Activated T-cell treated with anti-CD3 and anti-CD28 coated beads, Interleukin-2, amount 50 U/mL, for 24 hours (primary cell): ENCODE measurements around the gene SKAP1.
"Not testable (repeated sequence)": the region's sequence is repeated elsewhere in the genome, so short reads cannot be mapped to it uniquely, and the experiment has no call there.

Experiments used
- DNase-seq: peaks from one replicate; pipeline ENCODE4 v3.0.0-alpha.2; 2020
- H3K27ac Mint-ChIP-seq: 2 replicates; pipeline ENCODE4 v1.8.0; 2020; ENCODE audit warnings: mild to moderate bottlenecking, mixed read lengths
- H3K27me3 Mint-ChIP-seq: 2 replicates; pipeline ENCODE4 v1.8.0; 2020; ENCODE audit warnings: mixed read lengths
- H3K36me3 Mint-ChIP-seq: 2 replicates; pipeline ENCODE4 v1.8.0; 2020; ENCODE audit warnings: low read depth, mixed read lengths
- H3K4me1 Mint-ChIP-seq: 2 replicates; pipeline ENCODE4 v1.8.0; 2020; ENCODE audit warnings: low read depth, mixed read lengths
- H3K4me3 Mint-ChIP-seq: 2 replicates; pipeline ENCODE4 v1.8.0; 2020; ENCODE audit warnings: mild to moderate bottlenecking, moderate library complexity, mixed read lengths
- H3K9me3 Mint-ChIP-seq: 2 replicates; pipeline ENCODE4 v1.8.0; 2020; ENCODE audit warnings: mixed read lengths

SKAP1 gene

DNA sequence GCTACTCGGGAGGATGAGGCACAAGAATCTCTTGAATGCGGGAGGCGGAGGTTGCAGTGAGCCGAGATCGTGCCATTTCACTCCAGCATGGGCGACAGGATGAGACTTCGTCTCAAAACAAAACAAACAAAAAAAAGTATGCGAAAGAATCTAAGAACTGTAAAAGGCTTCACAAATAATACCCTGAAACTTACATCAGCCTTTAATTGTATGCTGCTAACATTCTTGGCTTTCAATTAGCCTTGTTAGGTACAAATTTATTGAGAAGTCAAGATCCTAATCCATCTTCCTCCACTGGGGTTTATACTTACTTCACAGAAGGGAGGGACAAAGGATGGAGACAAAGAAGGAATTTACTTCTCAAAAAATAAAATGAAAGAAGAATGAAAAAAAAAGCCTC is 239.1 kb downstream of the SKAP1 start:
- no peaks in the 10 kb centered on the region for H3K27me3 Mint-ChIP-seq
- no peak overlapping the region for H3K27ac Mint-ChIP-seq
- H3K4me3 Mint-ChIP-seq = no peak overlapping the region
- DNase-seq = no peak
- H3K4me1 Mint-ChIP-seq = peaks cover 32% of the 10 kb centered on the region
- no peaks in the 10 kb centered on the region for H3K9me3 Mint-ChIP-seq
- peaks cover 65% of the 10 kb centered on the region for H3K36me3 Mint-ChIP-seq

DNA sequence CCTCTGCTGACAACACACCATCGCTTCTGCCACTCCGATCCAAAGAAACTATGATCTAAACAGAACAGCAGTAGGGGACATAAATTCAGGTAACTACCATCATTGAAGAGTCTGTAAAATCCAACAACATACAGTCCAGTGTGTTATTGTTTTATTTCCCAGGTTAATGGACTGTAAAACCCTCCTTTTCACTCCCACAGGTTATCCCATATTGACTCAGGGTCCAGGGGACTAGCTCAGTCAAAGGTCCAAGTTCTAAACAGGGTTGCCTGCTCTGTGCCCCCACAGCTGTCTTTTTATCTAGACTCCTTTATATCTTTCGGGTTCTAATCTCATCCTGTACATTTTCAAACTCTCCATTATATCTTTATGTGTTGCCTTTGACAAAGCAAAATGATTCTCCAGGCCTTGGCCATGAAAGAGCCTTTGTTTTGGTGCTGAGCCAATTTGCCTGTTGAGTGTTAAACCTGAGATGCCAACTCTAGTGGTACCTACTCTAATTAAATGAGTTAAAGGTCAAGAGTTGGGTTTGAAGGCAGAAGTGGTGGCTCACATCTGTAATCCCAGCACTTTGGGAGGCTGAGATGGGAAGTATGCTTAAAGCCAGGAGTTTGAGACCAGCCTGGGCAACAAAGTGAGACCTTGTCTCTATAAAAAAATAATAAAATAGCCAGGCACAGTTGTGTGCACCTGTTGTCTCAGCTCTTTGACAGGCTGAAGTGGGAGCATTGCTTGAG is 242.0 kb downstream of the SKAP1 start:
- peaks cover 73% of the 10 kb centered on the region for H3K36me3 Mint-ChIP-seq

DNA sequence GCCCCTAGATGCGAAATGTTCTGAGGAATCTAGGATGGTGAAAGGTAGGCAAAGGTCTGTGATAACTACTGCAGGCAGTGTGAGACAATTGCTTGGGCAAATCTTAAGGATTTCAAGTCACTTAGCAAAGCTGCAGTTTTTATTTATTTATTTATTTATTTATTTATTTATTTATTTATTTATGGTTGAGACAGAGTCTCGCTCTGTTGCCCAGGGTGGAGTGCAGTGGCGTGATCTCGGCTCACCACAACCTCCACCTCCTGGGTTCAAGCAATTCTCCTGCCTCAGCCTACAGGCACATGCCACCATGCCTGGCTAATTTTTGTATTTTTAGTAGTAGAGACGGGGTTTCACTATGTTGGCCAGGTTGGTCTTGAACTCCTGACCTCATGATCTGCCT is 243.7 kb downstream of the SKAP1 start:
- H3K4me3 Mint-ChIP-seq, H3K4me1 Mint-ChIP-seq, DNase-seq, H3K27me3 Mint-ChIP-seq, H3K9me3 Mint-ChIP-seq, H3K27ac Mint-ChIP-seq: not testable (repeated sequence)
- peaks cover 72% of the 10 kb centered on the region for H3K36me3 Mint-ChIP-seq

More for the DNA sequence above, 242.0 kb downstream of the SKAP1 start:
- Mint-ChIP-seq H3K4me1 (peaks cover 7% of the 10 kb centered on the region), H3K9me3 (no peaks in the 10 kb centered on the region), H3K27ac (peak overlapping the region; percentile 4), H3K4me3 (no peak overlapping the region), H3K27me3 (no peaks in the 10 kb centered on the region)
- no peak for DNase-seq

- peaks cover 79% of the 10 kb centered on the region for H3K36me3 Mint-ChIP-seq
- H3K4me3 Mint-ChIP-seq = no peak overlapping the region
- no peaks in the 10 kb centered on the region for H3K27me3 Mint-ChIP-seq
- no peaks in the 10 kb centered on the region for H3K9me3 Mint-ChIP-seq
- no peak overlapping the region for H3K27ac Mint-ChIP-seq
- H3K4me1 Mint-ChIP-seq = peaks cover 5% of the 10 kb centered on the region
- no peak for DNase-seq
Measured at GRCh38 chr17:48184721-48185120, 245.3 kb downstream of the SKAP1 start.

GRCh38 chr17:48181653-48182052 is 248.4 kb downstream of the SKAP1 start:
- no peak overlapping the region for H3K27ac Mint-ChIP-seq

GRCh38 chr17:48180842-48181629 is 249.0 kb downstream of the SKAP1 start:
- H3K27me3 Mint-ChIP-seq = no peaks in the 10 kb centered on the region
- no peak overlapping the region for H3K27ac Mint-ChIP-seq
- H3K36me3 Mint-ChIP-seq = peaks cover 87% of the 10 kb centered on the region
- peaks cover 14% of the 10 kb centered on the region for H3K4me1 Mint-ChIP-seq
- DNase-seq = no peak
- H3K9me3 Mint-ChIP-seq = no peaks in the 10 kb centered on the region
- no peak overlapping the region for H3K4me3 Mint-ChIP-seq

More at GRCh38 chr17:48181653-48182052, 248.4 kb downstream of the SKAP1 start:
- Mint-ChIP-seq H3K4me3 (no peak overlapping the region), H3K36me3 (peaks cover 86% of the 10 kb centered on the region), H3K4me1 (peaks cover 12% of the 10 kb centered on the region), H3K27me3 (no peaks in the 10 kb centered on the region), H3K9me3 (no peaks in the 10 kb centered on the region)
- no peak for DNase-seq

GRCh38 chr17:48179071-48179945 is 250.7 kb downstream of the SKAP1 start:
- H3K27ac Mint-ChIP-seq = peak overlapping the region; percentile 18
- no peaks in the 10 kb centered on the region for H3K9me3 Mint-ChIP-seq
- H3K36me3 Mint-ChIP-seq = peaks cover 81% of the 10 kb centered on the region
- H3K4me1 Mint-ChIP-seq = peaks cover 28% of the 10 kb centered on the region
- no peaks in the 10 kb centered on the region for H3K27me3 Mint-ChIP-seq
- H3K4me3 Mint-ChIP-seq = no peak overlapping the region
- DNase-seq = no peak

DNA sequence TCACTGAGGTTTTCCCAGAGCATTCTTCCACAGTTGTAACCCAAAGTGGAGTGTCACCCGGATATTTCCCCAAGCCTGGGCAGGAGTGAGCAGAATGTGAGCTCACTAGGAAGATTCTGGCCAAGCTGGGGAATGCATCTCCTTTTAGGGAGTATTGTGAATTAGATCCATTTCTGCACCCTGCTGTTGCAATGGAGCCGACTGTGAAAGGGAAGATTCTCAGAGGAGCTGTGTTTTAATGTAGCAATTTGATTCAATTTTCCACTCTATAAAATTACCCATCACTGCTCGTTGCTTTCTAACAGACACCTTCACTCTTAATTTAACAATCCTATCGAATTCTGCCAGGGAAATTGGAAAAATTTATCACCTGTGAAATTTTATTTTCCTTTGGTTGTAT is 251.7 kb downstream of the SKAP1 start:
- H3K4me1 Mint-ChIP-seq = peaks cover 38% of the 10 kb centered on the region
- no peaks in the 10 kb centered on the region for H3K9me3 Mint-ChIP-seq
- peaks cover 82% of the 10 kb centered on the region for H3K36me3 Mint-ChIP-seq
- no peak overlapping the region for H3K4me3 Mint-ChIP-seq
- no peak overlapping the region for H3K27ac Mint-ChIP-seq
- no peak for DNase-seq
- no peaks in the 10 kb centered on the region for H3K27me3 Mint-ChIP-seq

DNA sequence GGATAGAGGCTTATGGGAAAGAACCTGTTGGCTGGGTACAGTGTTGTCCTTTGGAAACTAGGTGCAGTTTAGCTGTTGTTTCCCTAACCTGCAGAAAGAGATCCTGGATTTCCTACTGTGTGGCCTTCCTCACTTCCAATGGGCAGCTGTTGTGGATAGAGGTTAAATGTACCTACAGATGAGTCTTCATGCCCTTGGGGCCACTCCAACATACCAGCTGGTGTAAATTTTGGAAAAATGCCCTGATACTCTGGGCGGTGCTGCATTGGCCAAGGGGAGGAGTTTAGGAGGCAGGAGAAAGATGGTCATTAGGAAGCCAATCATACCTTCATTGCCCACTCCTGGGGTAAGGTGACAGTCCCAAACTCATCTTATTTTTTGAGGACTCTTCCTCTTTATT is 252.2 kb downstream of the SKAP1 start:
- Mint-ChIP-seq H3K4me3 (no peak overlapping the region), H3K27me3 (no peaks in the 10 kb centered on the region), H3K36me3 (peaks cover 79% of the 10 kb centered on the region), H3K4me1 (peaks cover 41% of the 10 kb centered on the region), H3K27ac (no peak overlapping the region), H3K9me3 (no peaks in the 10 kb centered on the region)
- DNase-seq = no peak

DNA sequence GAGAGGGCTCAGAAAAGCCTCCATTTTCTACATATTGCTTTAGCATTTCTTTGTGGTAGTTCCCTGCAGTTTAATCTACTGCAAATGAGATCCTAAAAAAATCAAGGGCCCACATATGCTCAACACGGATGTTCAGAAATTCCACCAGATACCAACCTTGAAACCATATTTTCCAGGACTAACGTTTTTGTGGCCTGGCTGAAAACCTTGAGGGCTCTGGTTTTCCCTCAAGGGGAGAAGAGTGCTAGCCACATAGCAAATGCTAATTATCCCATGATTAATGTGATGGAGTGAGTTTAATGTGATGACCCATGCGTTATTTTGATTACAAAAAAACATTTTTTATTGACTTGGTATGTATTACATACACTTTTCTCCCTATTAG is 253.6 kb downstream of the SKAP1 start:
- H3K27me3 Mint-ChIP-seq = no peaks in the 10 kb centered on the region
- H3K4me1 Mint-ChIP-seq = peaks cover 41% of the 10 kb centered on the region
- DNase-seq = no peak
- H3K36me3 Mint-ChIP-seq = peaks cover 70% of the 10 kb centered on the region
- no peak overlapping the region for H3K4me3 Mint-ChIP-seq
- H3K27ac Mint-ChIP-seq = no peak overlapping the region
- no peaks in the 10 kb centered on the region for H3K9me3 Mint-ChIP-seq

DNA sequence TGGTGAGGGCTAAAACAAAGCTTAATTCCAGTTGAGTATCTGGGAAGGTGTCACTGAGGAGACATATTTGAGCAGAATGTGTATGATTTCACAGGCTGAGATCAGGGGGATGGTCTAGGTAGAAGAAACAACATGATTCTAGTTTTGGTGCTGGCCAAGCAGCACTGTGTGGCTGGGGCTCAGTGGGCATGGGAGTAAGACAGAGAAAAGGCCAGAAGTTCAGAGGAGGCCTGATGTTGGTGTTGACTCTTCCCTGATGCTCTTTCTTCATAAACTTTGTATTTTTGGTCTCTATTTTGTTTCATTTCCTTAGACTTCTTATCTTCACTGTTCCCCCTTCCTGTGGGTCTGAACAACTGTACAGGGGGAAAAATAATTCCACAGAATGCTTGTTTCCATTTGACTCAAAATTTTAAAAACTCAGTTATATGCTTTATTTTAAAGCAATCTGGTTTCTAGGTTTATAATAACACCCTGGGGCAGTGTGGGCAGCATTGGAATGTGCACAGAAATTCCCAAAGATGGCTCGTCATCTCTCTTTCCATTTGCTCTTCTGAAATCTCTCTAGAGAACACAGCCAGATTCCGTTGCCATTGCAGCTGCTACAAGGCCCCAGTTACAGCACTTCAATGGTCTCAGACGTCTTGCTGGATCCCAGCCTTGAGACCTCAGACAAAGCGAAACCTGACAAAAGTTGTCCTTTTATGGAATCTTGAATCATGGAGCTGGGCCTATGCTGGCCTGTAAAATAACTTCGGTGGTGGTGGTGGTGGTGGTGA is 254.1 kb downstream of the SKAP1 start:
- Mint-ChIP-seq H3K4me3 (no peak overlapping the region), H3K4me1 (peaks cover 41% of the 10 kb centered on the region), H3K27me3 (no peaks in the 10 kb centered on the region), H3K36me3 (peaks cover 71% of the 10 kb centered on the region), H3K9me3 (no peaks in the 10 kb centered on the region), H3K27ac (peak overlapping the region; percentile 44)
- no peak for DNase-seq

GRCh38 chr17:48174833-48175523 is 255.0 kb downstream of the SKAP1 start:
- Mint-ChIP-seq H3K27me3 (no peaks in the 10 kb centered on the region), H3K27ac (no peak overlapping the region), H3K4me3 (no peak overlapping the region), H3K36me3 (peaks cover 68% of the 10 kb centered on the region), H3K9me3 (no peaks in the 10 kb centered on the region), H3K4me1 (peaks cover 38% of the 10 kb centered on the region)
- DNase-seq = no peak

- H3K4me3 Mint-ChIP-seq = no peak overlapping the region
- H3K36me3 Mint-ChIP-seq = peaks cover 64% of the 10 kb centered on the region
- H3K27ac Mint-ChIP-seq = no peak overlapping the region
- H3K4me1 Mint-ChIP-seq = peaks cover 29% of the 10 kb centered on the region
- no peaks in the 10 kb centered on the region for H3K9me3 Mint-ChIP-seq
- no peak for DNase-seq
- H3K27me3 Mint-ChIP-seq = no peaks in the 10 kb centered on the region
Measured at GRCh38 chr17:48173191-48173984, 256.6 kb downstream of the SKAP1 start.
